ENCODE data around the gene LARP1. TPM values are rescaled to one million over a fixed set of nuclear protein-coding genes. Genes with fewer than 3 reads are reported as not detected.

The LARP1 gene
- total and polyA plus RNA-seq, 9 of the 15 experiments (the other 6 are each of a cell fraction or from before 2014, with no cell fraction given), result 22.6 to 300 (median 92.0) TPM

GRCh38 chr5:154756009-154756867, 1.1 kb downstream of the LARP1 start (continued):
- TF ChIP-seq, protein P1, sequence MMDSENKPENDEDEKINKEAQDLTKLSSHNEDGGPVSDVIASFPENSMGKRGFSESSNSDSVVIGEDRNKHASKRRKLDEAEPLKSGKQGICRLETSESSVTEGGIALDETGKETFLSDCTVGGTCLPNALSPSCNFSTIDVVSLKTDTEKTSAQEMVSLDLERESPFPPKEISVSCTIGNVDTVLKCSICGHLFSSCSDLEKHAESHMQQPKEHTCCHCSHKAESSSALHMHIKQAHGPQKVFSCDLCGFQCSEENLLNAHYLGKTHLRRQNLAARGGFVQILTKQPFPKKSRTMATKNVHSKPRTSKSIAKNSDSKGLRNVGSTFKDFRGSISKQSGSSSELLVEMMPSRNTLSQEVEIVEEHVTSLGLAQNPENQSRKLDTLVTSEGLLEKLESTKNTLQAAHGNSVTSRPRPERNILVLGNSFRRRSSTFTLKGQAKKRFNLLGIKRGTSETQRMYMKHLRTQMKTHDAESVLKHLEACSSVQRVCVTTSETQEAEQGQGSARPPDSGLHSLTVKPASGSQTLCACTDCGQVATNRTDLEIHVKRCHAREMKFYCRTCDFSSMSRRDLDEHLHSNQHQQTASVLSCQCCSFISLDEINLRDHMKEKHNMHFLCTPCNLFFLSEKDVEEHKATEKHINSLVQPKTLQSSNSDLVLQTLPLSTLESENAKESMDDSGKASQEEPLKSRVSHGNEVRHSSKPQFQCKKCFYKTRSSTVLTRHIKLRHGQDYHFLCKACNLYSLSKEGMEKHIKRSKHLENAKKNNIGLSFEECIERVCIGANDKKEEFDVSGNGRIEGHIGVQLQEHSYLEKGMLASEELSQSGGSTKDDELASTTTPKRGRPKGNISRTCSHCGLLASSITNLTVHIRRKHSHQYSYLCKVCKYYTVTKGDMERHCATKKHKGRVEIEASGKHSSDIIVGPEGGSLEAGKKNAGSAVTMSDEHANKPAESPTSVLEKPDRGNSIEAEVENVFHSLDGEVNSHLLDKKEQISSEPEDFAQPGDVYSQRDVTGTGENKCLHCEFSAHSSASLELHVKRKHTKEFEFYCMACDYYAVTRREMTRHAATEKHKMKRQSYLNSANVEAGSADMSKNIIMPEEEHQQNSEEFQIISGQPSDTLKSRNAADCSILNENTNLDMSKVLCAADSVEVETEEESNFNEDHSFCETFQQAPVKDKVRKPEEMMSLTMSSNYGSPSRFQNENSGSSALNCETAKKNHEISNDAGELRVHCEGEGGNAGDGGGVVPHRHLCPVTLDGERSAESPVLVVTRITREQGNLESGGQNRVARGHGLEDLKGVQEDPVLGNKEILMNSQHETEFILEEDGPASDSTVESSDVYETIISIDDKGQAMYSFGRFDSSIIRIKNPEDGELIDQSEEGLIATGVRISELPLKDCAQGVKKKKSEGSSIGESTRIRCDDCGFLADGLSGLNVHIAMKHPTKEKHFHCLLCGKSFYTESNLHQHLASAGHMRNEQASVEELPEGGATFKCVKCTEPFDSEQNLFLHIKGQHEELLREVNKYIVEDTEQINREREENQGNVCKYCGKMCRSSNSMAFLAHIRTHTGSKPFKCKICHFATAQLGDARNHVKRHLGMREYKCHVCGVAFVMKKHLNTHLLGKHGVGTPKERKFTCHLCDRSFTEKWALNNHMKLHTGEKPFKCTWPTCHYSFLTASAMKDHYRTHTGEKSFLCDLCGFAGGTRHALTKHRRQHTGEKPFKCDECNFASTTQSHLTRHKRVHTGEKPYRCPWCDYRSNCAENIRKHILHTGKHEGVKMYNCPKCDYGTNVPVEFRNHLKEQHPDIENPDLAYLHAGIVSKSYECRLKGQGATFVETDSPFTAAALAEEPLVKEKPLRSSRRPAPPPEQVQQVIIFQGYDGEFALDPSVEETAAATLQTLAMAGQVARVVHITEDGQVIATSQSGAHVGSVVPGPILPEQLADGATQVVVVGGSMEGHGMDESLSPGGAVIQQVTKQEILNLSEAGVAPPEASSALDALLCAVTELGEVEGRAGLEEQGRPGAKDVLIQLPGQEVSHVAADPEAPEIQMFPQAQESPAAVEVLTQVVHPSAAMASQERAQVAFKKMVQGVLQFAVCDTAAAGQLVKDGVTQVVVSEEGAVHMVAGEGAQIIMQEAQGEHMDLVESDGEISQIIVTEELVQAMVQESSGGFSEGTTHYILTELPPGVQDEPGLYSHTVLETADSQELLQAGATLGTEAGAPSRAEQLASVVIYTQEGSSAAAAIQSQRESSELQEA (IDR thresholded peaks at IDR 0.05; ENCODE audit: low read depth), result 0 out of 2 replicates have a peak, but pooled peaks have one; percentile 16
- TF ChIP-seq CBX5 (IDR thresholded peaks at IDR 0.05; ENCODE audit: borderline replicate concordance, low read depth) (no peak), DPF2 (IDR thresholded peaks at IDR 0.05) (no peak; the same call in 1 of the 2 replicates), NCOA1 (IDR thresholded peaks at IDR 0.05; ENCODE audit: low read depth) (no peak), CCNT2 (IDR thresholded peaks at IDR 0.05; ENCODE audit: borderline replicate concordance, extremely low read depth, insufficient read length, low read depth, low read length) (peak; percentile 59), ZNF175 (CRISPR knock-in tag; IDR thresholded peaks at IDR 0.05; ENCODE audit: low read depth) (0 out of 2 replicates have a peak, but pooled peaks have one; percentile 4), XRCC3 (IDR thresholded peaks at IDR 0.05) (no peak), FOXJ3 (CRISPR knock-in tag; IDR thresholded peaks at IDR 0.05) (no peak), ZBTB2 (IDR thresholded peaks at IDR 0.05) (no peak), TCF7 (IDR thresholded peaks at IDR 0.05; ENCODE audit: borderline replicate concordance) (no peak), ZFP30 (CRISPR knock-in tag; IDR thresholded peaks at IDR 0.05; ENCODE audit: borderline replicate concordance) (no peak), ZNF589 (CRISPR knock-in tag; IDR thresholded peaks at IDR 0.05; ENCODE audit: low read depth) (no peak), NELFE (IDR thresholded peaks at IDR 0.05; ENCODE audit: insufficient read depth, insufficient read length) (no peak), KDM4B (IDR thresholded peaks at IDR 0.05; ENCODE audit: borderline replicate concordance in 2 of 2, low read depth in 1 of 2) (no peak), CREBBP (IDR thresholded peaks at IDR 0.05; ENCODE audit: low read depth, low read length) (no peak), SMARCA5 (IDR thresholded peaks at IDR 0.05) (no peak)
- TF ChIP-seq, protein P2, sequence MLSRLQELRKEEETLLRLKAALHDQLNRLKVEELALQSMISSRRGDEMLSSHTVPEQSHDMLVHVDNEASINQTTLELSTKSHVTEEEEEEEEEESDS (CRISPR knock-in tag; IDR thresholded peaks at IDR 0.05), result no peak
